Ishikawa (cell line): Measurements from ENCODE around the gene SQSTM1.

Experiments
- CEBPB ChIP-seq: IDR thresholded peaks from 2 replicates; pipeline ENCODE4 v1.6.1; 2012
- CREB1 ChIP-seq: IDR thresholded peaks from 2 replicates; pipeline ENCODE4 v1.6.1; 2012; ENCODE audit warnings: low read depth
- EP300 ChIP-seq: IDR thresholded peaks from 2 replicates; pipeline ENCODE4 v1.6.1; 2012; ENCODE audit warnings: borderline replicate concordance
- MAX ChIP-seq: IDR thresholded peaks from 2 replicates; pipeline ENCODE4 v1.6.1; 2012
- RAD21 ChIP-seq: IDR thresholded peaks from 2 replicates; pipeline ENCODE4 v1.6.1; 2012; ENCODE audit warnings: low read depth
- REST ChIP-seq: IDR thresholded peaks from 2 replicates; pipeline ENCODE4 v1.6.1; 2012; ENCODE audit warnings: low read depth, mild to moderate bottlenecking
- TAF1 ChIP-seq: IDR thresholded peaks from 2 replicates; pipeline ENCODE4 v1.6.1; 2012; ENCODE audit warnings: low read depth, mild to moderate bottlenecking
- USF1 ChIP-seq: IDR thresholded peaks from 2 replicates; pipeline ENCODE4 v1.6.1; 2012
- YY1 ChIP-seq: IDR thresholded peaks from 2 replicates; pipeline ENCODE4 v1.6.1; 2012; ENCODE audit warnings: low read depth
- ZBTB7A ChIP-seq: IDR thresholded peaks from 2 replicates; pipeline ENCODE4 v1.6.1; 2012; ENCODE audit warnings: low read depth

GRCh38 chr5:179883163-179883562, 62.5 kb downstream of the SQSTM1 start:
- TF ChIP-seq MAX (no peak), EP300 (no peak), YY1 (no peak), ZBTB7A (no peak), TAF1 (no peak), USF1 (no peak), REST (no peak), CREB1 (no peak), CEBPB (no peak), RAD21 (no peak)
